NCI-H510A treated with DMSO at 0.1 percent for 48 hours (cell line): Measurements from ENCODE around the gene ITPA.

Experiments
- DNase-seq: peaks from one replicate; lab custom pipeline; 2025; lab: John Stamatoyannopoulos, UW

ITPA gene

GRCh38 chr20:3209257-3209945 is at the start of gene ITPA:
ITPA (plus strand) TSS chr20:3209498; CDS start chr20:3209552, 54 bp downstream.
- DNase-seq = peak; percentile 43

- DNase-seq = no peak
Measured at GRCh38 chr20:3160418-3160817, 48.9 kb upstream of the ITPA start.

- DNase-seq = peak; percentile 74
Measured at GRCh38 chr20:3161316-3162079, 47.8 kb upstream of the ITPA start.

GRCh38 chr20:3162080-3162611 is 47.2 kb upstream of the ITPA start:
- DNase-seq = peak; percentile 94

GRCh38 chr20:3163099-3164042 is 45.9 kb upstream of the ITPA start:
- DNase-seq = peak; percentile 87

GRCh38 chr20:3164043-3164762 is 45.1 kb upstream of the ITPA start:
- DNase-seq = no peak

GRCh38 chr20:3164763-3165410 is 44.4 kb upstream of the ITPA start:
- DNase-seq = peak; percentile 81

- DNase-seq = peak; percentile 91
Measured at GRCh38 chr20:3165473-3166337, 43.6 kb upstream of the ITPA start.

- DNase-seq = no peak
Measured at GRCh38 chr20:3166338-3166912, 42.9 kb upstream of the ITPA start.

GRCh38 chr20:3166913-3167342 is 42.4 kb upstream of the ITPA start:
- DNase-seq = no peak

GRCh38 chr20:3167738-3168078 is 41.6 kb upstream of the ITPA start:
- no peak for DNase-seq

GRCh38 chr20:3168079-3168828 is 41.0 kb upstream of the ITPA start:
- peak; percentile 87 for DNase-seq

- peak; percentile 81 for DNase-seq
Measured at GRCh38 chr20:3168829-3169590, 40.3 kb upstream of the ITPA start.

GRCh38 chr20:3171391-3172125 is 37.7 kb upstream of the ITPA start:
- DNase-seq = no peak

GRCh38 chr20:3172126-3172932 is 37.0 kb upstream of the ITPA start:
- no peak for DNase-seq

- peak; percentile 38 for DNase-seq
Measured at GRCh38 chr20:3172933-3173609, 36.2 kb upstream of the ITPA start, which contains the start of gene LZTS3. LZTS3 (minus strand) TSS chr20:3173549; CDS start chr20:3167163, 6,386 bp downstream.
